ENCODE data around the gene DNAJA4.

DNA sequence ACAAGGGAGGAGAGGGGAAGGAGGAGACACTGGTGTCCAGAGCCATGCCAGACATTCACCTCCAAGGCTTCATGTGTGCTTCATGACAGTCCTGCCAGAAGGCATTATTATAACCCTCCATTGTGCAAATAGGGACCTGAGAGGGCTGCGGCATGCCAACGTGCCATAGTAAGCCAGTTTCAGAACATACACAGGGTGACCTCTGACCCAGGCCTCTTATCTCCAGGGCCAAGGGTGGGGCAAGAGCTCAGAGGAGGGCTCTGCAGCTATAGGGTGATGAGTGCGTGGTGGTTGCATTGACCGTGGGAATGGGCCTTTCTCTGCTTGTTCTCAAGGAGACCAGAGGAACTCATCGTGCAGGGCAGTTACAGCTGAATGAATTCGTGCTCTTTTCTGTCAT, 20.3 kb upstream of the DNAJA4 start:
- TF ChIP-seq, protein P1, sequence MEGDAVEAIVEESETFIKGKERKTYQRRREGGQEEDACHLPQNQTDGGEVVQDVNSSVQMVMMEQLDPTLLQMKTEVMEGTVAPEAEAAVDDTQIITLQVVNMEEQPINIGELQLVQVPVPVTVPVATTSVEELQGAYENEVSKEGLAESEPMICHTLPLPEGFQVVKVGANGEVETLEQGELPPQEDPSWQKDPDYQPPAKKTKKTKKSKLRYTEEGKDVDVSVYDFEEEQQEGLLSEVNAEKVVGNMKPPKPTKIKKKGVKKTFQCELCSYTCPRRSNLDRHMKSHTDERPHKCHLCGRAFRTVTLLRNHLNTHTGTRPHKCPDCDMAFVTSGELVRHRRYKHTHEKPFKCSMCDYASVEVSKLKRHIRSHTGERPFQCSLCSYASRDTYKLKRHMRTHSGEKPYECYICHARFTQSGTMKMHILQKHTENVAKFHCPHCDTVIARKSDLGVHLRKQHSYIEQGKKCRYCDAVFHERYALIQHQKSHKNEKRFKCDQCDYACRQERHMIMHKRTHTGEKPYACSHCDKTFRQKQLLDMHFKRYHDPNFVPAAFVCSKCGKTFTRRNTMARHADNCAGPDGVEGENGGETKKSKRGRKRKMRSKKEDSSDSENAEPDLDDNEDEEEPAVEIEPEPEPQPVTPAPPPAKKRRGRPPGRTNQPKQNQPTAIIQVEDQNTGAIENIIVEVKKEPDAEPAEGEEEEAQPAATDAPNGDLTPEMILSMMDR (conservative IDR thresholded peaks at IDR 0.05 in 1 of 2, IDR thresholded peaks at IDR 0.05 in 1 of 2; ENCODE audit: extremely low read depth in 1 of 2, insufficient read depth in 1 of 2, low read depth in 1 of 2, low read length in 2 of 2): no peak
- TF ChIP-seq EZH2 (IDR thresholded peaks at IDR 0.05; ENCODE audit: borderline replicate concordance, low read length): no peak

All from mammary epithelial cell (primary cell).